Endothelial cell of umbilical vein (primary cell): ENCODE data around the gene PTPN14. TPM values are rescaled to one million over a fixed set of nuclear protein-coding genes. Genes with fewer than 3 reads are reported as not detected.

Source experiments
- BruUV-seq: library from RNA; stranded (reverse); fragments of 400-500 nt; replicated peaks from 2 replicates; lab custom pipeline; 2021; lab: Mats Ljungman, UMichigan
- CTCF ChIA-PET: fragments of 300-600, 350-600 bp; sonication (Branson Sonifier 250); formaldehyde crosslinking; loops from one replicate; lab custom pipeline; 2021; ENCODE audit warnings: antibody characterized with exemption, inconsistent platforms; lab: Charles Lee
- POLR2A ChIA-PET: fragments of 300-600, 350-600 bp; sonication (Branson Sonifier 250); formaldehyde crosslinking; loops from one replicate; lab custom pipeline; 2021; ENCODE audit warnings: antibody characterized with exemption, inconsistent platforms; lab: Charles Lee
- DNase-seq: peaks from one replicate; pipeline ENCODE4 v3.0.0-alpha.2; 2011; ENCODE audit warnings: low read depth, low spot score
- FAIRE-seq: peaks from 2 replicates; lab custom pipeline; 2011; peaks lifted over from hg19 to GRCh38; lab: Jason Lieb, UNC
- H2AFZ ChIP-seq: 2 replicates; pipeline ENCODE4 v1.6.0; 2012; ENCODE audit warnings: low read depth, low read length, control low read depth, inconsistent platforms
- H3K27ac ChIP-seq: 2 replicates; pipeline ENCODE4 v1.5.1; 2011; ENCODE audit warnings: low read depth, mild to moderate bottlenecking, control low read depth, low read length, moderate library complexity; ENCODE audit not compliant: insufficient read depth
- H3K27me3 ChIP-seq, 2 experiments: 2 replicates each; pipeline versions ENCODE4 v1.6.0 to v1.6.1; 2011; ENCODE audit warnings: low read length in 2 of 2, mixed read lengths in 1 of 2; ENCODE audit not compliant: control insufficient read depth in 2 of 2, insufficient read depth in 2 of 2
- H3K36me3 ChIP-seq, 2 experiments: 2 replicates in 1 of 2; 3 replicates in 1 of 2; pipeline ENCODE4 v1.5.1; 2011; ENCODE audit warnings: low read length in 2 of 2, mild to moderate bottlenecking in 1 of 2, moderate library complexity in 1 of 2; ENCODE audit not compliant: control insufficient read depth in 2 of 2, insufficient read depth in 2 of 2; ENCODE audit errors: extremely low read depth in 1 of 2
- H3K4me1 ChIP-seq: 3 replicates; pipeline ENCODE4 v1.5.1; 2011; ENCODE audit warnings: mild to moderate bottlenecking, low read length; ENCODE audit not compliant: control insufficient read depth, insufficient read depth; ENCODE audit errors: extremely low read depth
- H3K4me2 ChIP-seq: 2 replicates; pipeline ENCODE4 v1.6.1; 2011; ENCODE audit warnings: low read length, control low read depth, mixed read lengths; ENCODE audit not compliant: insufficient read depth
- H3K4me3 ChIP-seq, 3 experiments: fragments of 200-600 bp in 1 of 3; sonication (generic), shearing (Covaris generic) in 1 of 3; replicated peaks in 1 of 3; 2 replicates each; pipeline ENCODE4 v1.5.1; 2011 to 2016; ENCODE audit warnings: control low read depth in 3 of 3, low read length in 3 of 3, mild to moderate bottlenecking in 2 of 3, inconsistent platforms in 1 of 3, low read depth in 1 of 3, moderate library complexity in 1 of 3; ENCODE audit not compliant: insufficient read depth in 1 of 3
- H3K79me2 ChIP-seq: 2 replicates; pipeline ENCODE4 v1.6.0; 2012; ENCODE audit warnings: low read length, inconsistent platforms; ENCODE audit not compliant: control insufficient read depth, insufficient read depth
- H3K9ac ChIP-seq: replicated peaks from 2 replicates; pipeline ENCODE3; 2011; ENCODE audit warnings: low read length, control low read depth; ENCODE audit not compliant: insufficient read depth; ENCODE audit errors: extremely low read depth
- H3K9me1 ChIP-seq: replicated peaks from 3 replicates; pipeline ENCODE4 v1.6.0; 2011; ENCODE audit warnings: mild to moderate bottlenecking, low read length; ENCODE audit not compliant: control insufficient read depth, insufficient read depth; ENCODE audit errors: extremely low read depth
- H3K9me3 ChIP-seq: replicated peaks from 2 replicates; pipeline ENCODE4 v1.5.1; 2012; ENCODE audit warnings: low read length, inconsistent platforms; ENCODE audit not compliant: control insufficient read depth, insufficient read depth
- H4K20me1 ChIP-seq: replicated peaks from 2 replicates; pipeline ENCODE3; 2011; ENCODE audit warnings: mild to moderate bottlenecking, low read length; ENCODE audit not compliant: control insufficient read depth, insufficient read depth; ENCODE audit errors: extremely low read depth
- EZH2 ChIP-seq: IDR thresholded peaks from 2 replicates; pipeline ENCODE4 v1.6.1; 2012; ENCODE audit warnings: borderline replicate concordance, low read depth, mild to moderate bottlenecking, moderate library complexity, low read length, inconsistent platforms; ENCODE audit not compliant: severe bottlenecking
- FOS ChIP-seq: IDR thresholded peaks from 2 replicates; pipeline ENCODE4 v1.6.1; 2011; ENCODE audit warnings: mild to moderate bottlenecking, low read length, moderate library complexity, borderline replicate concordance; ENCODE audit not compliant: insufficient read depth
- GATA2 ChIP-seq: IDR thresholded peaks from 2 replicates; pipeline ENCODE4 v1.7.0; 2011; ENCODE audit warnings: low read depth, mild to moderate bottlenecking, moderate library complexity, mixed read lengths, low read length; ENCODE audit not compliant: insufficient read length, insufficient read depth
- JUN ChIP-seq: IDR thresholded peaks from 2 replicates; pipeline ENCODE4 v1.6.1; 2011; ENCODE audit warnings: borderline replicate concordance, low read depth; ENCODE audit not compliant: insufficient read length, insufficient read depth
- MYC ChIP-seq: IDR thresholded peaks from one replicate; pipeline ENCODE4 v1.6.1; 2011; ENCODE audit warnings: mild to moderate bottlenecking, low read depth, low read length
- POLR2A ChIP-seq: IDR thresholded peaks from 2 replicates; pipeline ENCODE4 v1.6.1; 2012; ENCODE audit warnings: low read depth, mild to moderate bottlenecking, control low read depth, low read length
- POLR2AphosphoS5 ChIP-seq: IDR thresholded peaks from 2 replicates; pipeline ENCODE4 v1.6.1; 2012; ENCODE audit warnings: low read depth, mild to moderate bottlenecking, control low read depth, low read length, moderate library complexity; ENCODE audit not compliant: insufficient read depth
- dilution Hi-C: fragments of 300-500 bp; cut with MboI; formaldehyde crosslinking; loops from one replicate; pipeline ENCODE4 v1.15.0; 2019; ENCODE audit warnings: low sequenced_read_pairs; ENCODE audit not compliant: extremely low pct_ligation_motif_present
- intact Hi-C: fragments of 100-400 bp; cut with micrococcal nuclease; formaldehyde crosslinking; loops from one replicate; pipeline ENCODE4 v1.10.0; 2022
- polyA plus RNA-seq, 4 experiments: library from polyadenylated mRNA; depleted of rRNA in 3 of 4; stranded (reverse) in 3 of 4; unstranded in 1 of 4; fragments of >200 nt; gene quantifications; 2 replicates each; pipeline versions ENCODE4 v1.2.1 to v1.2.3, GENCODE V29; 2011 to 2012; ENCODE audit warnings: missing spikeins in 1 of 4
- total RNA-seq: library from RNA; stranded (reverse); gene quantifications from 2 replicates; pipeline ENCODE4 v1.2.3, GENCODE V29; 2021
- TF ChIP-seq, protein P1 (sequence below): IDR thresholded peaks from 2 replicates; pipeline ENCODE4 v1.6.1; 2011; ENCODE audit not compliant: insufficient read depth, insufficient read length

PTPN14 gene
- total and polyA plus RNA-seq, 2 donors (not counting 3 experiments of a cell fraction or from before 2014, with no cell fraction given): 18.5 to 93.0 TPM

DNA sequence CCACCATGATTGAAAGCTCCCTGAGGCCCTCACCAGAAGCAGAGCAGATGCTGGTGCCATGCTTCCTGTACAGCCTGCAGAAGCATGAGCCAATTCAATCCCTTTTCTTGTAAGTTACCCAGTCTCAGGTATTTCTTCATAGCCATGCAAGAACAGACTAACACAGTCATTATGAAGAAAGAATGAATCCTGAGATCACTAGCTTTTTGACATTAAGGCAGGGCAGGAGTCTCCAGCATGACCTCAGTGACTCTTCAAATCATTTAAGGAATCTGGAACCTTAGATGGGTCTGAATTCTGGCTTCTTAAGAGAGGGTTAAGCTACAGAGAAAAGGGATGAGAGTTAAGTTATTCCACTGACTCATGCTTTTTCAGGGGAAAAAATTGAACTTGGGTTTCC lies 79.0 kb downstream of the PTPN14 start:
- Histone ChIP-seq H3K4me2 (no peak overlapping the region), H3K4me1 (peaks cover 23% of the 10 kb centered on the region)
- POLR2A ChIA-PET: no interaction called here

DNA sequence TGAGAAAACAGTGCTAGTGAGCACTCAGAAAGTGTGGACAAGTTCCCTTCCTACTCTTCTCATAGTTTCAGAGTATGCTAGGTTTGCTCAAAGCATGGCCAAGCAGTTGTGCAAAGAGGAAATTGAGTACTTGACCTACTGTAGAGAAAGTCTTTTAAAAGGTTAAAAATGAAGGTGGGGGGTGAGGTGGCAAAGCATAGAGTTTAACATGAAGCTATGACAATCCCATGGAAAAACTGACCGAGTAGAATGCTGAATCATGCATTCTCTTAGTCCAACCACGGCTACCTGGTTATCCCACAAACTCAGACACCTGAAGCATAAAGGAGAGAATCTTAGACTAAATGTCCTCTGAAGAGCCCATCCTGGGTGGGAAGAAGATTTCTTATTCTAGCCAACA lies 79.9 kb downstream of the PTPN14 start:
- Histone ChIP-seq H3K4me3 (no peak overlapping the region), H3K4me2 (no peak overlapping the region), H3K9ac (no peak overlapping the region), H4K20me1 (peaks cover 6% of the 10 kb centered on the region), H3K4me1 (peaks cover 14% of the 10 kb centered on the region), H3K27ac (no peak overlapping the region), H3K36me3 (no peaks in the 10 kb centered on the region), H3K9me1 (no peaks in the 10 kb centered on the region), H3K79me2 (peaks cover 94% of the 10 kb centered on the region), H3K9me3 (no peaks in the 10 kb centered on the region), H2AFZ (no peak overlapping the region), H3K27me3 (no peaks in the 10 kb centered on the region)
- ChIA-PET POLR2A (no interaction called here), CTCF (interaction anchor here (2.4 kb wide), 1 partner anchor 13 kb away, joined by 11 read pairs; no protein-coding TSS in a partner anchor)
- dilution Hi-C loops: loop anchor here (10.0 kb wide), 1 partner anchor 73 kb away; no protein-coding TSS in a partner anchor
- DNase-seq (no peak), FAIRE-seq (no peak)
- intact Hi-C loops: no loop called here
- BruUV-seq: no TSS peak
- TF ChIP-seq EZH2 (no peak), FOS (no peak), GATA2 (no peak), POLR2A (no peak)

More for the DNA sequence above, 79.0 kb downstream of the PTPN14 start:
- CTCF ChIA-PET: interaction anchor here (2.4 kb wide), 1 partner anchor 14 kb away, joined by 11 read pairs; no protein-coding TSS in a partner anchor
- Histone ChIP-seq H3K4me3 (no peak overlapping the region), H4K20me1 (peaks cover 6% of the 10 kb centered on the region), H2AFZ (no peak overlapping the region), H3K27ac (no peak overlapping the region), H3K9me3 (no peaks in the 10 kb centered on the region), H3K9ac (no peak overlapping the region), H3K9me1 (no peaks in the 10 kb centered on the region), H3K27me3 (no peaks in the 10 kb centered on the region), H3K36me3 (no peaks in the 10 kb centered on the region), H3K79me2 (peaks cover 94% of the 10 kb centered on the region)
- intact Hi-C loops (no loop called here), dilution Hi-C loops (loop anchor here (10.0 kb wide), 1 partner anchor 72 kb away; no protein-coding TSS in a partner anchor)
- no TSS peak for BruUV-seq
- no peak for FAIRE-seq
- TF ChIP-seq JUN: no peak
- TF ChIP-seq, protein P1, sequence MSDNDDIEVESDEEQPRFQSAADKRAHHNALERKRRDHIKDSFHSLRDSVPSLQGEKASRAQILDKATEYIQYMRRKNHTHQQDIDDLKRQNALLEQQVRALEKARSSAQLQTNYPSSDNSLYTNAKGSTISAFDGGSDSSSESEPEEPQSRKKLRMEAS: no peak
- TF ChIP-seq POLR2AphosphoS5: no peak
- no peak for TF ChIP-seq POLR2A
- TF ChIP-seq EZH2: no peak
- TF ChIP-seq MYC: no peak
- no peak for TF ChIP-seq GATA2
- TF ChIP-seq FOS: no peak
- no peak for DNase-seq
